ENCODE data around the gene PSMA5.

GRCh38 chr1:109356505-109356904 lies 69.7 kb downstream of the PSMA5 start:
- TF ChIP-seq SP1 (IDR thresholded peaks at IDR 0.05; ENCODE audit: low read depth) (no peak), POLR2AphosphoS5 (IDR thresholded peaks at IDR 0.05; ENCODE audit: low read depth, low read length) (no peak), POLR2A (IDR thresholded peaks at IDR 0.05; ENCODE audit: borderline replicate concordance, extremely low read depth, insufficient read depth, insufficient read length) (no peak), YY1 (IDR thresholded peaks at IDR 0.05; ENCODE audit: extremely low read depth, insufficient replicate concordance, low read depth, low read length) (no peak), CTCF (IDR thresholded peaks at IDR 0.05 in 2 of 3, conservative IDR thresholded peaks at IDR 0.05 in 1 of 3; ENCODE audit: borderline replicate concordance in 1 of 3, insufficient read depth in 1 of 3, low read depth in 2 of 3, low read length in 2 of 3) (no peak), REST (IDR thresholded peaks at IDR 0.05; ENCODE audit: low read depth) (no peak), JUND (IDR thresholded peaks at IDR 0.05) (no peak), SIN3A (IDR thresholded peaks at IDR 0.05; ENCODE audit: low read depth) (no peak), MAX (IDR thresholded peaks at IDR 0.05) (no peak), EZH2 (IDR thresholded peaks at IDR 0.05) (no peak), EZH2phosphoT487 (IDR thresholded peaks at IDR 0.05; ENCODE audit: borderline replicate concordance) (no peak), CEBPB (IDR thresholded peaks at IDR 0.05; ENCODE audit: low read depth) (no peak), RAD21 (IDR thresholded peaks at IDR 0.05; ENCODE audit: low read depth) (no peak), ZBTB33 (IDR thresholded peaks at IDR 0.05; ENCODE audit: extremely low read depth, insufficient replicate concordance, low read length) (no peak)

Data from HCT116 (cell line).